RPMI8226 (cell line): ENCODE results near the gene TRAF3IP1.

Experiments
- DNase-seq: peaks from one replicate; pipeline ENCODE4 v3.0.0-alpha.2; 2015

Gene TRAF3IP1

DNA sequence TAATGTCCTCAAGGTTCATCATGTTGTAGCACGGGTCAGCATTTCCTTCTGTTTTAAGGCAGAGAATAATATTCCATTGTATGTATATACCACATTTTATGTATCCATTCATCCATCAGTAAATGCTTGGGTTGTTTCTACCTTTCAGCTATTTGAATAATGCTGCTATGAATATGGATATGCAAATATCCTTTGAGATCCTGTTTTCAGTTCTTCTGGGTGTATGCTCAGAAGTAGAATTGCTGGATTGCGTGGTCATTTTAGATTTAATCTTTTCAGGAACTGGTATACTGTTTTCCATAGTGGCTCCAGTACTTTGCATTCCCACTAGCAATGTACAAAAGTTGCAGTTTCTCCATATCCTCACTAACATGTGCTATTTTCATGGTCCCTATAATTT, 93.0 kb downstream of the TRAF3IP1 start:
- DNase-seq, result no peak

- DNase-seq, result peak; percentile 79
Measured at GRCh38 chr2:238415036-238415764, 94.9 kb downstream of the TRAF3IP1 start.

GRCh38 chr2:238415893-238416292, 95.6 kb downstream of the TRAF3IP1 start:
- no peak for DNase-seq

DNA sequence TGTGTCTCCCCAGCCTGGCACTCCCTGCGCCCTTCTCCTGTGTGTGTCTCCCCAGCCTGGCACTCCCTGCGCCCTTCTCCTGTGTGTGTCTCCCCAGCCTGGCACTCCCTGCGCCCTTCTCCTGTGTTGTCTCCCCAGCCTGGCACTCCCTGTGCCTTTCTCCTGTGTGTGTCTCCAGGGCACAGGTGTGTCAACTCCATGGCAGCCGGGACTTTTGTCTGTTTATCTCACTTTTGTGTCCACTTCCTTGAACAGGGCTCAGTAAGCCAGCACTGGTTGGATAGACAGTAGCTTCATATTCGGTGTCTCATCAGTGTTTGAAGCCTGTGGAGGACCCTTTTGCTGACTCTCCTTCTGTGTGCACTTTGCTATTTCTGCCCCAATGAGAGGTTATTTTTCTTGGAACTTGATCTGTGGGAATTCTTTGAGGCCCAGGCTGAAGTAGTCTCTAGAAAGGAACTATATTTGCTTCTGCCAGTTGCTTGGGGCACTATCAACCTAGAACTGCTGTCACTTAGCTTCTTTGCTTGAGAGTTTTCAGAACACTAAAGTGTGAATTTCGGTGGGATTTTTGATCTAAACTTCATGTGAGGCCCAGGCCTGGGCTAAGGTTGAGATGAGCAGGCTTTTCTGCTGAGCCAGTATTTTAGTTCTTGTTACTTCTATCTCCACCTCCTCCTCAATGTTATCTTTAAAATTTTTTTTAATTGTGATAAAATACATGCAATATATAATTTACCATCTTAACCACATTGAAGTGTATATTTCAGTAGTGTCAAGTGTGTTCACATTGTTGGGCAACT, 98.1 kb downstream of the TRAF3IP1 start:
- no peak for DNase-seq

DNA sequence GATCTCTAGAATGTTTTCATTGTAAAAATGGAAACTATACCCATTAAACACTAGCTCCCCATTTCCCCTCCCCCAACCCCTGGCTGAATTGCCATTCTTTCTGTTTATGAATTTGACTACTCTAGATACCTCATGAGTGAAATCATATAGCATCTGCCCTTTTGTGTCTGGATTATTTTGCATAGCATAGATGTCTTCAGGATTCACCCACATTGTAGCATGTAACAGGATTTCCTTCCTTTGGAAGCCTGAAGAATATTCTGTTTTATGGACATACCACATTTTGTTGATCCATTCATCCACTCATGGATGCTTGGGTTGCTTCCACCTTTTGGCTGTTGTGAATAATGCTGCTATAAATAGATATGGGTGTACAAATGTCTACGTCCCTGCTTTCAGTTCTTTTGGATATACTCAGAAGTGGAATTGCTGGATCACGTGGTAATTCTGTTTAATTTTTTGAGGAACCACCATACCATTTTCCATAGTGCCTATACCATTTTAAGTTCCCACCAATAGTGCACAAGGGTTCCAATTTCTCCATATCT, 98.8 kb downstream of the TRAF3IP1 start:
- no peak for DNase-seq

DNA sequence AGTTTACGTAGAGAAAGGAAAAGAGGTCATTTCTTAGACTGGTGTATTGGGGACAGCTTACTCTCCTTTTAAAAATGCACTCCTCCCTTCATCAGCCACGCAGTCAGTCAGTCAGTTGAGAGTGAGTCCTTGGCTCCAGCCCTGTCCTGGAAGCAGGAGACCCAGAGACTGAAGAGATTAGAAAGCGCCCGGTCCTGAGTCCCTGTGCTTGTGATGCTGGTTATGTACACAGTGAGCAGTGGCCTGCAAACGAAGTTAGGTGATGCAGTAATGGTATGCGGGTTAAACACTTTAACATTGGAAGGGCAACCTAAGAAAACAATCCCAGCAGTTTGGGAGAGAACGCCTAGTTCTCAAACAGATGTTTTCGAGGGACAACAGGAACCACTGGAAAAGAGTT, 100.1 kb downstream of the TRAF3IP1 start:
- no peak for DNase-seq

DNA sequence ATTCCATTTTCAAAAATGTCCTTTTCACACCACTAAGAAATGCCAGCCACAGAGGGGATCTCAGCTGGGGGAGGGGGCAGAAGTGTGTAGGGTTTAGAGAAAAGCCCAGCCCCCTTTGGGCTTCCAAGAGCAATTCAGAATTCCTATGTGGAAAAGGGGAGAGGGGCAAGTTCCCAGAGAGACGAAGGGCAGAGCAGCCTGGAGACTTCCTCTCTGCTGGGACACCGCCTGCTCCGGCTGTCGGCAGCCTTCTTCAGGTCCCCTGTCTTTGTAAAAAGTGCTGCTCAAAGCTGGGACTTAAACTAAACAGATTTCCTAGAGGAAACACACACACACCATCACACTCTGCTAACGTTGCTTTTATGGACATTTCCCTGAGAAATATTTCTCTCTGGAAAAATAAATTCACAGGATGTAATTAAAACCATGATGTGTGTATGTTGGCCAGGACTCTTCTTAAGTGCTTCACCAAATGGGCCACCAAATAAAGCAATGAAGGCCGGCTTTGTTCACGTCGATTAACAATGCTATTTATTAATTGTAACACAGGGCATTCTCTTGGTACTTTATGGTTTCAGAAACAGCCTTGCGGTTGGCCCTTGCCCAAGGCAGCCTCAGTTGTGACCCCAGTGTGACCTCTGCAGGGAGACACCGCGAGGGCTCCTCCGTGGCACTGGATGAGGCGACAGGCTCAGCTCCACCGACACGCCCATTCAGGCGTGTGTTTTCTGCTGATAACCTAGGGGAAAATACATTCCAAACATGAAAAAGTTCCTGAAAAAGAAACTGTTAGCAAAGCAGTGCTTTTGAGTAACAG, 100.8 kb downstream of the TRAF3IP1 start:
- DNase-seq, result peak; percentile 68

DNA sequence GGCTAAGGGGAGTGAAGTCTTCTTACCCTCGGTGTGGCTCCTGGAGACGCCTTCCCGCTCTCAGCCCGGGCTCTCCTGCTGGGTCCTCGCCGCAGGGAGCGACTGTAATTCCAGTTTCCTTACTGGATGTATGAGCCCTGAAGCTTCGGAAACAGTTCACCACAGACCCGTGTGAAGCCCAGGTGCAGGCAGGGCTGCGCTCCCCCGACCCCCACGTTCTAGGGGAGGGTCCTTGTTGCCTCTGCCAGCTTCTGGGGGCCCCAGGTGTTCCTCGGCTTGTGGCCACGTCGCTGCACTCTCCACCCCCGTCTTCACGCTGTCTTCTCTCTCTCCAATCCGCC, 101.3 kb downstream of the TRAF3IP1 start:
- no peak for DNase-seq

DNA sequence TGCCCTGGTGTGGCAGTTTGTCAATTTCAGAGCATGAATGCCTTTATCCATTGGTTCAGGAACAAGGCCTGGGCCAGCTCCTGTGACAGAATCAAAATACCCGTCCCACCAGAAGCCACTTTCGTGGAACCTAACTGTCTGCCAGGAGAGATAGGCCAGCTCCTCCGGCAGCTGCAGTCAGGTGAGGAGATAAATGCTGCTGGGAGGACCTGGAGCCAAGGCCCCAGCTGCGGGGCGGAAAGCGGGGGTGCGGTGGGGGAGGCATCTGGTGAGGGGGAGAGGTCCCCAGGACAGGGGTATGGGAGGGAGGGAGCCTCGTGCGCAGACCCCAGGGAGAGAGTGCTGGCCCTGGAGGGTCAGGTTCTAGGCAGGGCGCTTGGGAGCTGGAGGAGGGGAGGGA, 102.0 kb downstream of the TRAF3IP1 start:
- DNase-seq, result no peak

- no peak for DNase-seq
Measured at GRCh38 chr2:238422940-238423339, 102.6 kb downstream of the TRAF3IP1 start.

DNA sequence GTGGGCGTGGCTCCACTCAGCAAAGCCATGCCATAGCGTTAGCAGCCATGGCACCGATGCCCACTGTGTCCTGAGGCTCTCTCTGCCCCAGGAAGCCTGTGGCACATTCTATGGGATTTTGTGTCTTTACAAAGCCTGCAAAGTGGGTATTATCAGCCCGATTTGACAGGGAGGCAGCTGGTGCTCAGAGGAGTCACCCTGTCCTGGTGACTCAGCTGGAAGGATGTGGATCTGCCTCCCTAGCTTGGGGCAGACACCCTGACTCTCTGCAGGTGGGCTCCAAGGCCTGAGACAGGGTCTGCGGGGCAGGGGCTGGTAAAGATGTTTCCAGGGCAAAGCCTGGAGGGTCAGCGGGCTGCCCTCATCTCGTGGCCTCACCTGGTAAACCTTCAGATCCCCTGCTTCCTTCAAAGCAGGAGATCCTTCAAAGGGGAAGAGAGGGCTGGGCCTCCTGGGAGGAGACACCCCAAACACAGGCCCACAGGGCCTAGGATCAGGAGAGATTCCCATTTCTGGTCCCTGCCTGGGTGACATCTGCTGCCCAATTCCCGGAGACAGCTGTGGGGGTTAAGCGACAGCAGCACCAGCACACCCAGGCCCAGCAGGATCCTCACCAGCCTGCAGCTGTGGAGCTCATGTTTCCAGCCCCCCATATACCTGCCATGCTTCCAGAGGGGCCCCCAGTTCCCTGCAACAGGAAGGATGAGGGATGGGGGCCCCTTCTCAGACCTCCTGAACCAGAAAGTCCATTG, 103.4 kb downstream of the TRAF3IP1 start:
- no peak for DNase-seq

GRCh38 chr2:238424313-238424700, 104.0 kb downstream of the TRAF3IP1 start:
- DNase-seq, result no peak

DNA sequence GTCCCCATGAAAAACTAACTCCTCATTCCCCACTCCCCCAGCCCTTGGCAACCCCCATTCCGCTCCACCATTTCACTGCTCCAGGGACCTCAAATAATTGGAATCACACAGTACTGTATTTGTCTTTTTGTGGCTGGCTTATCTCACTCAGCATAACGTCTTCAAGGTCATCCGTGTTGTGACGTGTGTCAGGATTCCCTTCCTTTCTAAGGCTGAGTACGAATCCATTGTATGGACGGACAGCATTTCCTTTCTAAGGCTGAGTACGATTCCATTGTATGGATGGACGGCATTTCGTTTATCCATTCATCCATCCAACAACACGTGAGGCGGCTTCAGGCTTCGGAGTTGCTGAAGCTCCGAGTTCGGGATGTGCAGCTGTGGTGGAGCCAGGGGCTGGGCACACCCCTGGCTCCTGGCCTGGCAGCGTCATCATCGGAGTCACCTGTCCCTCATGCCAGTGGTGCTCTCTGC, 105.2 kb downstream of the TRAF3IP1 start:
- DNase-seq, result no peak

DNA sequence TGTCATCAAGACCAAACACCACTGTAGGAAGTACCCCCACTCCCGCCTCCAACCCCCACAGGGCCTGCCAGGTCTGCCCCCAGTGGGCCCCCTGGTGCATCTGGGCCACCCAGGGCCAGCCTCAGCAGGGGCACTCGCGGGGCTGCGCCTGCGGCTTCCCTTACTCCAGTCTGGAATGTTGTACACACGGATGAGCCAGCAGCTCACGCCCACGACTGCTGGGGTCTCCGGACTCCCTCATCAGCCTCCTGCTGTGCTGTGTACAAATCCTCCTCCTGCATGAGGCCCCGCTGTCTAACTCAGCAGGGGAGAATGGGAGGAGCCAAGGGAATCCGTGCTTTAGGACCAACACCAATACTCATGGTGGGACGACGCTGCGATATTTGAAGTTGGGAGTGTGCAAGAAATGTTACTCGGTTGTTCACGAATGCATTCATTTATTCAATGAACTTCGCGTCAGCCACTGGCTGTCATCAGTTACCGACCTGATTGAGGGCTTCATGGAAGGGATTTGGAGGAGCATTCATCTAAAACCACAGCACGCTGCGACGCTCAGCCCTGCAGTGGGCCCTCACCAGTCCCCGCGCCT, 105.8 kb downstream of the TRAF3IP1 start:
- peak; percentile 24 for DNase-seq

DNA sequence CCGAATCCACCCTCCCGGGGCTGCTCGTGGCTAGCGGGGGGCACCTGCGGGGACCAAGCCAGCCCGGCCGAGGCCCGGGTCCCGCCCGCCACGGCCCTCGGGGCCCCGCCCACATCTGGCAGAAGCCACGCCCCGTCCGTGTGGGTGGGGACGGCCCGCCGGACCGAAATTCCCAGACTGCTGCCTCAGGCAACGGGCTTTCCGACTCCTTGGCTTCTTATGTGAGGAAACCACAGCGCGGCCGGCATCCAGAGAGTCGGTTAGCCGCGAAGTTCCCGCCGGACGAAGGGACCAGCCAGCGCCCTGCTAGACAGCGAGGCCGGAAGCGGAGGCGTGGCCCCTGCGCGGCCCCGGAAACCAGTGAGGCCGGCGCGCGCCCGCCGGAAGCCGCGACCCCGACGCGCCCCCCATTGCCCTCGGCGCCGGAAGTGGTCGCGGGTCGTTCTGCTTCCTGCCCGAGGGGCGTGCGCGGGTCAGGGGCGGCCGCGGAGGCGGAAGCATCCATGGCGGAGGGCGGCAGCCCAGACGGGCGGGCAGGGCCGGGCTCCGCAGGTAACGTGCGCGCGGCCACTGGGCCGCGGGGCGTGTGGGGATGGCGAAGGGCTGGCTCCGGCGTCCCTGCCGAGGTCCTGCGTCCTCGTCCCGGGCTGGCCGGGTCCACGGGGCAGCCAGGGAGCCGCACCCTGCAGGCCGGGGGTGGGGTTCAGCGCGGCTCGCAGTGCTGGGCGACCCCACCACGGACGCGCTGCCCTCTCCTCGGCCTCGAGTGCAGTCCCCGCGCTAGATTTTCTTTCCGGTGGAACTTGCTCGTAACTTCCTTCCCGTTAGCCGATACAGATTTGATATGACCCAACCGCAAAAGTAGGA, 106.5 kb downstream of the TRAF3IP1 start, which contains the start of gene ASB1:
Gene ASB1 (plus strand): TSS at position 360 of the 867 bp plus-strand sequence. CDS start 144 bp downstream, at position 504.
- DNase-seq, result peak; percentile 73

DNA sequence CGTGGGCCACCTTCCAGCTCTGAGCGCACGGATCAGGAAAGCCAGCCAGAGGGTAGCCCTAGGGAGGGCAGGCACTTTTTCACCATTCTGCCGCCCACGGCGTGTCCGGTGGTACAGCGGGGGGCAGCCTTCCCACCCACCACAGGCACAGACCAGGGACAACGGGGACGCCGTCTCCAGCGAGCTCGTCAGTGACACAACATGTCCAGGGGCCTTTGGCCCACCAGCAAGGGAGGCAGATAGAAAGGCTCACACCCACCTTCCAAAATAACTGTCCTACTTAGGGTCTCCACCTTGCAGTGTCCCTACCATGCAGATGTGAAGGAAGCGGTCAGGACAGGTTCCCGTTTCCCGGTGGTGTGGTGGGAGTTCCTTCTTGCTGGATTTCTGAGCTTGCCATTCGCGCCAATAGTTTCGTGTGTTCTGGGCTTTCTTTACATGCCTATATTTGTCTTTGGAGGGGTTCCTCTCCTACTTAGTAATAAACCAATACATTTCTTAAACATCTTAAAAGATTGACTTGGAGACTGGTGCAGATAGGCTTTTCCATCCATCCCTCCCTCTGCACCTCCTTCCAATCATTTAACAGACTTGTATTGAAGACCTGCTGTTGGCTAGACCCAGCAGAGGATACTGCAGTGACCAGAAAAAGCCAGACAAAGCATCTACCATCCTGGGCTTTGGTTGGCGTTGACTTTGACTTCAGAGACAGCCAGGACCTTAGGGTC, 107.3 kb downstream of the TRAF3IP1 start:
- no peak for DNase-seq

DNA sequence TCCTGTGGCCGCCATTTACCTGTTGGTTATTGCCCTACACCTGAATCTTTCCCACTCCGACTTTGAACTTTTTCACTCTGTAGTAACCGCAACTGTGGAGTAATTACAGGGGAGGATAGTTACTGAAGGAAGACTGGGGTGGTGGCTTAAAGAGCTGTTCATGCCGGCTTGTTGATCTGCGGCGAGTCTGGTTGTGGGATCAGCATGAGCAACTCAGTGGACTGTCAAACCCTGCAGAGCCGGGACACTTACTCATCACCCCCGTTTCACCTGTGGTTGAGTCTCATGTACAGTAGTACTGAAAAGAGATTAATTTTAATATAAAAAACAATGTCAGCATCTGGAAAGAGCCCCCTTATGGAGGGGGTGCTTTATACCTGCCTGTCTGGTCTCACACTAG, 108.5 kb downstream of the TRAF3IP1 start:
- DNase-seq, result no peak

GRCh38 chr2:238430781-238431180, 110.5 kb downstream of the TRAF3IP1 start:
- no peak for DNase-seq

- no peak for DNase-seq
Measured at GRCh38 chr2:238431456-238431855, 111.1 kb downstream of the TRAF3IP1 start.

DNA sequence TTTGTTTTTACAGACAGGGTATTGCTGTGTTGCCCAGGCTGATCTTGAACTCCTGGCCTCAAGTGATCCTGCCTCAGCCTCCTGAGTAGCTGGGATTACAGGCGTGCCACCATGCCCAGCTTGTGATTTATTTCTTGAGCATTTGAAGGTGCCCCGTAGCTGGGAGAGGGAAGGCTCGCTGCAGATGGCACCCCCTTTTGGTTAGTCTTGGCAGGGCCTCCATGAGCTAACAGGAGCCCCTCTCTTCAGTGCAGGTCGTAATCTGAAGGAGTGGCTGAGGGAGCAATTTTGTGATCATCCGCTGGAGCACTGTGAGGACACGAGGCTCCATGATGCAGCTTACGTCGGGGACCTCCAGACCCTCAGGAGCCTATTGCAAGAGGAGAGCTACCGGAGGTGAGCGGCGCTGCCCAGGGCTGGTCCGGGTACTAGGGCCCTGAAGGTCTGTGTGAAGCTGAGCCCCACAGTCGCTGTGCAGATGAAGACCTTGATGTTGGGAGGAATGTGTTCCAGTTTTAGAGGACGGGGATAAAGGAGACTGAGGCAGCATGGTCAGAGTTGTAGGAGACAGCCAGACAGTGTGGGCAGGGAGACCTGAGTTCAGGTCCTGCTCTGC, 113.1 kb downstream of the TRAF3IP1 start:
- no peak for DNase-seq
